ENCODE results near the gene SUN1. TPM values are rescaled to one million over a fixed set of nuclear protein-coding genes. Genes with fewer than 3 reads are reported as not detected.

The SUN1 gene
- total and polyA plus RNA-seq, 2 donors from 2014 or later, result 40.4 to 168 TPM

GRCh38 chr7:885893-886625, 53.8 kb downstream of the SUN1 start:
- Histone ChIP-seq H3K9me3 (ENCODE audit: control insufficient read depth in 2 of 3, insufficient read depth in 1 of 3, low read length in 3 of 3) (no peaks in the 10 kb centered on the region), H3K36me3 (ENCODE audit: control insufficient read depth in 2 of 3, insufficient read depth in 3 of 3, low read length in 3 of 3) (peaks cover 0 to 19% (median 4%) of the 10 kb centered on the region in 3 donors), H3K4me1 (ENCODE audit: control insufficient read depth in 2 of 3, insufficient read depth in 2 of 3, low read depth in 1 of 3, low read length in 3 of 3) (peaks cover 0 to 31% (median 12%) of the 10 kb centered on the region in 3 donors), H3K27me3 (ENCODE audit: control insufficient read depth, insufficient read depth, low read length) (no peaks in the 10 kb centered on the region), H3K27ac (ENCODE audit: low read depth in 2 of 2, low read length in 2 of 2) (no peak overlapping the region), H3K4me3 (ENCODE audit: low read length in 3 of 3) (no peak overlapping the region), H3K9ac (ENCODE audit: low read length in 3 of 3) (no peak overlapping the region)
- no peak for TF ChIP-seq CTCF (IDR thresholded peaks at IDR 0.05; ENCODE audit: borderline replicate concordance, extremely low read depth, insufficient read depth)
- DNase-seq, result peak in 2 of 5 donors; percentile 33 to 68
- no peak for FAIRE-seq
- intact Hi-C loops (cut with DNase I), result no loop called here

- Histone ChIP-seq H3K4me1 (ENCODE audit: control insufficient read depth in 2 of 3, insufficient read depth in 2 of 3, low read depth in 1 of 3, low read length in 3 of 3) (peaks cover 0 to 28% (median 11%) of the 10 kb centered on the region in 3 donors), H3K27ac (ENCODE audit: low read depth in 2 of 2, low read length in 2 of 2) (peak overlapping the region in 1 of 2 donors; percentile 67), H3K27me3 (ENCODE audit: control insufficient read depth, insufficient read depth, low read length) (no peaks in the 10 kb centered on the region), H3K9me3 (ENCODE audit: control insufficient read depth in 2 of 3, insufficient read depth in 1 of 3, low read length in 3 of 3) (no peaks in the 10 kb centered on the region), H3K36me3 (ENCODE audit: control insufficient read depth in 2 of 3, insufficient read depth in 3 of 3, low read length in 3 of 3) (peaks cover 0 to 26% (median 7%) of the 10 kb centered on the region in 3 donors), H3K4me3 (ENCODE audit: low read length in 3 of 3) (no peak overlapping the region), H3K9ac (ENCODE audit: low read length in 3 of 3) (no peak overlapping the region)
- no peak for TF ChIP-seq CTCF (IDR thresholded peaks at IDR 0.05; ENCODE audit: borderline replicate concordance, extremely low read depth, insufficient read depth)
- FAIRE-seq (no peak), DNase-seq (peak in 2 of 5 donors; percentile 30 to 46)
- intact Hi-C loops (cut with DNase I), result no loop called here
These were observed 54.6 kb downstream of the SUN1 start for GRCh38 chr7:886626-887487.

GRCh38 chr7:887488-887820, 55.2 kb downstream of the SUN1 start:
- DNase-seq, result peak in 1 of 5 donors; percentile 63
- no peaks in the 10 kb centered on the region for H3K9me3 ChIP-seq (ENCODE audit: control insufficient read depth in 2 of 3, insufficient read depth in 1 of 3, low read length in 3 of 3)
- no peak overlapping the region for H3K9ac ChIP-seq (ENCODE audit: low read length in 3 of 3)
- H3K27ac ChIP-seq (ENCODE audit: low read depth in 2 of 2, low read length in 2 of 2), result peak overlapping the region; percentile 11 to 67
- intact Hi-C loops (cut with DNase I), result no loop called here
- no peak for FAIRE-seq
- H3K4me3 ChIP-seq (ENCODE audit: low read length in 3 of 3), result no peak overlapping the region
- H3K36me3 ChIP-seq (ENCODE audit: control insufficient read depth in 2 of 3, insufficient read depth in 3 of 3, low read length in 3 of 3), result peaks cover 0 to 26% (median 13%) of the 10 kb centered on the region in 3 donors
- no peak for TF ChIP-seq CTCF (IDR thresholded peaks at IDR 0.05; ENCODE audit: borderline replicate concordance, extremely low read depth, insufficient read depth)
- H3K27me3 ChIP-seq (ENCODE audit: control insufficient read depth, insufficient read depth, low read length), result no peaks in the 10 kb centered on the region
- H3K4me1 ChIP-seq (ENCODE audit: control insufficient read depth in 2 of 3, insufficient read depth in 2 of 3, low read depth in 1 of 3, low read length in 3 of 3), result peaks cover 0 to 24% (median 6%) of the 10 kb centered on the region in 3 donors

Data from kidney (tissue), 14 donors.